ENCODE results near the gene C1GALT1.

- no peak for TF ChIP-seq POLR2AphosphoS5 (IDR thresholded peaks at IDR 0.05; ENCODE audit: low read depth)
- TF ChIP-seq CTCF (conservative IDR thresholded peaks at IDR 0.05; ENCODE audit: low read depth in 2 of 2): no peak
- TF ChIP-seq REST (IDR thresholded peaks at IDR 0.05; ENCODE audit: unreplicated experiment): no peak
- no peak for TF ChIP-seq NANOG (IDR thresholded peaks at IDR 0.05; ENCODE audit: borderline replicate concordance)
- no peak for TF ChIP-seq JUNB (IDR thresholded peaks at IDR 0.05; ENCODE audit: unreplicated experiment)
- no peak for TF ChIP-seq EZH2 (IDR thresholded peaks at IDR 0.05; ENCODE audit: low read depth, unreplicated experiment)
- no peak for TF ChIP-seq STAT1 (IDR thresholded peaks at IDR 0.05; ENCODE audit: unreplicated experiment)
- no peak for TF ChIP-seq EZH2phosphoT487 (IDR thresholded peaks at IDR 0.05; ENCODE audit: unreplicated experiment)
These were observed 1.6 kb downstream of the C1GALT1 start for GRCh38 chr7:7183838-7184463.
